ENCODE results near the gene ALKBH2.

GRCh38 chr12:109097140-109097434 lies 3.8 kb upstream of the ALKBH2 start:
- TF ChIP-seq, protein P1, sequence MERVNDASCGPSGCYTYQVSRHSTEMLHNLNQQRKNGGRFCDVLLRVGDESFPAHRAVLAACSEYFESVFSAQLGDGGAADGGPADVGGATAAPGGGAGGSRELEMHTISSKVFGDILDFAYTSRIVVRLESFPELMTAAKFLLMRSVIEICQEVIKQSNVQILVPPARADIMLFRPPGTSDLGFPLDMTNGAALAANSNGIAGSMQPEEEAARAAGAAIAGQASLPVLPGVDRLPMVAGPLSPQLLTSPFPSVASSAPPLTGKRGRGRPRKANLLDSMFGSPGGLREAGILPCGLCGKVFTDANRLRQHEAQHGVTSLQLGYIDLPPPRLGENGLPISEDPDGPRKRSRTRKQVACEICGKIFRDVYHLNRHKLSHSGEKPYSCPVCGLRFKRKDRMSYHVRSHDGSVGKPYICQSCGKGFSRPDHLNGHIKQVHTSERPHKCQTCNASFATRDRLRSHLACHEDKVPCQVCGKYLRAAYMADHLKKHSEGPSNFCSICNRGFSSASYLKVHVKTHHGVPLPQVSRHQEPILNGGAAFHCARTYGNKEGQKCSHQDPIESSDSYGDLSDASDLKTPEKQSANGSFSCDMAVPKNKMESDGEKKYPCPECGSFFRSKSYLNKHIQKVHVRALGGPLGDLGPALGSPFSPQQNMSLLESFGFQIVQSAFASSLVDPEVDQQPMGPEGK (CRISPR knock-in tag; IDR thresholded peaks at IDR 0.05; ENCODE audit: borderline replicate concordance), result no peak
- TF ChIP-seq ZNF70 (CRISPR knock-in tag; IDR thresholded peaks at IDR 0.05) (no peak), ZC3H10 (CRISPR knock-in tag; IDR thresholded peaks at IDR 0.05) (no peak), ARNTL (CRISPR knock-in tag; IDR thresholded peaks at IDR 0.05; ENCODE audit: borderline replicate concordance, low read depth) (no peak), ZNF565 (CRISPR knock-in tag; conservative IDR thresholded peaks at IDR 0.05; ENCODE audit: low read depth) (no peak)
- TF ChIP-seq, protein P2, sequence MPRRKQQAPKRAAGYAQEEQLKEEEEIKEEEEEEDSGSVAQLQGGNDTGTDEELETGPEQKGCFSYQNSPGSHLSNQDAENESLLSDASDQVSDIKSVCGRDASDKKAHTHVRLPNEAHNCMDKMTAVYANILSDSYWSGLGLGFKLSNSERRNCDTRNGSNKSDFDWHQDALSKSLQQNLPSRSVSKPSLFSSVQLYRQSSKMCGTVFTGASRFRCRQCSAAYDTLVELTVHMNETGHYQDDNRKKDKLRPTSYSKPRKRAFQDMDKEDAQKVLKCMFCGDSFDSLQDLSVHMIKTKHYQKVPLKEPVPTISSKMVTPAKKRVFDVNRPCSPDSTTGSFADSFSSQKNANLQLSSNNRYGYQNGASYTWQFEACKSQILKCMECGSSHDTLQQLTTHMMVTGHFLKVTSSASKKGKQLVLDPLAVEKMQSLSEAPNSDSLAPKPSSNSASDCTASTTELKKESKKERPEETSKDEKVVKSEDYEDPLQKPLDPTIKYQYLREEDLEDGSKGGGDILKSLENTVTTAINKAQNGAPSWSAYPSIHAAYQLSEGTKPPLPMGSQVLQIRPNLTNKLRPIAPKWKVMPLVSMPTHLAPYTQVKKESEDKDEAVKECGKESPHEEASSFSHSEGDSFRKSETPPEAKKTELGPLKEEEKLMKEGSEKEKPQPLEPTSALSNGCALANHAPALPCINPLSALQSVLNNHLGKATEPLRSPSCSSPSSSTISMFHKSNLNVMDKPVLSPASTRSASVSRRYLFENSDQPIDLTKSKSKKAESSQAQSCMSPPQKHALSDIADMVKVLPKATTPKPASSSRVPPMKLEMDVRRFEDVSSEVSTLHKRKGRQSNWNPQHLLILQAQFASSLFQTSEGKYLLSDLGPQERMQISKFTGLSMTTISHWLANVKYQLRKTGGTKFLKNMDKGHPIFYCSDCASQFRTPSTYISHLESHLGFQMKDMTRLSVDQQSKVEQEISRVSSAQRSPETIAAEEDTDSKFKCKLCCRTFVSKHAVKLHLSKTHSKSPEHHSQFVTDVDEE (CRISPR knock-in tag; IDR thresholded peaks at IDR 0.05), result no peak
